ENCODE data around the gene PABPN1L.
"Not testable (repeated sequence)": the region's sequence is repeated elsewhere in the genome, so short reads cannot be mapped to it uniquely, and the experiment has no call there.

Gene PABPN1L

DNA sequence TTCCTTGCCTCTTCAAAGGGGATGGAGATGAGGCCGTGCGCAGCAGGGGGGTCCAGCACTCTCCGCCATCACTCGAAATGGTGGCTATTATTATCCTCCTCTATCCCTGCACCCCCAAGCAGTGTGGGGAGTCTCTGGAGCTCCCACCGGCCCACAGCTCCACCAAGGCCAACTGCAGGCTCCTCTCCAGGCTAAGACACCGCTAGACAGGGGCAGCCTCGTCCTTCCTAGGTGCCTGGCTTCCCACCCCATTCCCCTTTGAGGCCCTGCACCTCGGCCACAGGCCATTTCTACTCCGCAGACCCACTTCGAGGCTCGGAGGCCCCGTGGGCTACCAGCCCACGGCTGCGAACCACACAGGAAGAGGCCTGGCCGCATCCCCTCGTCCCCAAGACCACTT, 39.6 kb upstream of the PABPN1L start:
- Mint-ChIP-seq H3K9me3 (no peaks in the 10 kb centered on the region), H3K4me1 (peaks cover 5% of the 10 kb centered on the region), H3K36me3 (no peaks in the 10 kb centered on the region), H3K4me3 (no peak overlapping the region), H3K27ac (no peak overlapping the region)
- ATAC-seq (no peak), DNase-seq (ENCODE audit: low spot score in 2 of 2) (no peak)

DNA sequence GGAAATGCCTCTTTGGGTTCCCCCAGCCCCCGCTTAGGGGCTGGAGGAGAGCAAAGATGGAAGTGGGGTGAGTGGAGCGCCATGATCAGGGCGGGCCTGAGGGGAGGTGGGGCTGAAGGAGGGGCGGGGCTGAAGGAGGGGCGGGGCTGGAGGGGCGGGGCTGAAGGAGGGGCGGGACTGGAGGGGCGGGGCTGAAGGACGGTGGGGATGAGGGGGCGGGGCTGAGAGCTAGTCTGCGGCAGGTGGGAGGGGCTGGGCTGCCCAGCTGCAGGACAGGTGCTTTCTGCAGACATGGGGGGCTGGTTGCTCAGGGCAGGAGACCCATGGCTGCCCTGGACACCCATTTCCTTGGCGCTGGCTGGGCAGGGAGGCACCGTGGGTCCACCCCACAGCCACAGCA, 39.1 kb upstream of the PABPN1L start:
- DNase-seq (ENCODE audit: low spot score in 2 of 2) (no peak), ATAC-seq (no peak)
- no peak overlapping the region for H3K27ac Mint-ChIP-seq
- no peaks in the 10 kb centered on the region for H3K9me3 Mint-ChIP-seq
- H3K36me3 Mint-ChIP-seq, result no peaks in the 10 kb centered on the region
- H3K4me3 Mint-ChIP-seq, result no peak overlapping the region
- H3K4me1 Mint-ChIP-seq, result peaks cover 5% of the 10 kb centered on the region

DNA sequence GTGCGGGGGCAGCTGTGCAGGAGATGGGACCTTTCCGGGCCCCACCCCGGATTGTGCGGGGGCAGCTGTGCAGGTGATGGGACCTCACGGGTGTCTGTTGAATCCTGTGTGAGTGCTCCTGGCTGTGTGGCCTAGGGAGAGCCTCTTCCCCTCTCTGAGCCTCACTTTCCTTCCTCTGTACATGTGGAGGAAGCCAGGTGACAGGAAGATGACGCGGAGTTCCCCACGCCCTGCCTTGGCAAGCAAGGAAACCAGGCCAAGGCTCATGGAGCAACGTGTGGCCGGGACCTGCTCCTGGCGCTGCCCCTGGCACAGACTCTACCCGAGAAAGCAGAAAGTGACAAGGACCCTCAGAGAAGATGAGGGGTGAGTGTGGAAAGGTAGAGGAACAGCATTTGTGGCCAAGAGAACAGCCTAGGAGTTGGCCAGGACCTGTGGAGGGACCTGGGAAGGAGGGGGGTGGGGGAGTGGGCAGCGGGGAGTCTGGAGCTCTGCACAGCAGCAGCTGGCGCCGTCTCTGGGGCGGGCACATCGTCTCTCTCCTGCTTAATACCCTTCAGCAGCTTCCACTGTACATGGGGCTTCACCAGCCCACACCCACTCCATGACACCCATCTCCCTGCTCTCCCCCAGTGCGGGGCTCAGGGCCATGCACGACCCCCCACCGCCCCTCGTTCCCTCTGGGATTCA, 38.4 kb upstream of the PABPN1L start:
- no peaks in the 10 kb centered on the region for H3K9me3 Mint-ChIP-seq
- peaks cover 5% of the 10 kb centered on the region for H3K4me1 Mint-ChIP-seq
- H3K27ac Mint-ChIP-seq, result no peak overlapping the region
- H3K4me3 Mint-ChIP-seq, result no peak overlapping the region
- H3K36me3 Mint-ChIP-seq, result no peaks in the 10 kb centered on the region
- DNase-seq (ENCODE audit: low spot score in 2 of 2) (no peak), ATAC-seq (no peak)

DNA sequence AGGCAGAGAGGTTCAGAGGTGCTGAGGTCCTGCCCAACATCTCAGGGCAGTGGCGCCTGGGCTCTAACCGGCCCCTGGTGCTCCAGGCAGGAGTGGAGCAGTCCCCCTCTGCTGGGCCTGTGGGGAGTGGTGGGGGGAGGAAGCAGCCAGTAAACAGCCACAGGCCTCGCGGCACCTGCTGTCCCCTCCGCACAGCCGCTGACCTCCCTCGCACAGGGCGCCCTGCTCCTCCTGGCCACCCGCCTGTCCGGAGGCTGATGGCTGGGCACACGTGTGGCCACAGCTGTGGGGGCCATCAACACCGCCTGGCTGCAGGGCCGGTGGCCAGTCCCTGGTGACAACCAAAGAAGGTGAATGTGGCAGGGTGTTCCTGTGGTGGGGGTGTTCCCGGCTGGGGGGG, 36.8 kb upstream of the PABPN1L start:
- H3K9me3 Mint-ChIP-seq, result no peaks in the 10 kb centered on the region
- peaks cover 5% of the 10 kb centered on the region for H3K4me1 Mint-ChIP-seq
- no peak overlapping the region for H3K4me3 Mint-ChIP-seq
- DNase-seq (ENCODE audit: low spot score in 2 of 2), result no peak
- H3K27ac Mint-ChIP-seq, result peak overlapping the region; percentile 58
- ATAC-seq, result no peak
- H3K36me3 Mint-ChIP-seq, result no peaks in the 10 kb centered on the region

DNA sequence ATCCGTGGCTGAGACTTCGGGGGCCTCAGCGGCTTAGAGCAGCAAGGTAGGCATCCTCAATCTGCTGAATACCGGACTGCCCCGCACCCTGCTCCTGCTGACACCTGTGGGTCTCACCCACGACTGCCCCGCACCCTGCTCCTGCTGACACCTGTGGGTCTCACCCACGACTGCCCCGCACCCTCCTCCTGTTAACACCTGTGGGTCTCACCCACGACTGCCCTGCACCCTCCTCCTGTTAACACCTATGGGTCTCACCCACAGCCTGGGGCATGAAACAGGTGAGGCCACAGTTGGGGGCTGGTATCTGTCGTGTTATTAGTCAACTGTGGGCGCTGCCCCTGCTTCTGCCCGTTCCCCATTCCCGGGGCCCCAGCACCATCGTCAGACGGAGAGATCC, 36.3 kb upstream of the PABPN1L start:
- DNase-seq (ENCODE audit: low spot score in 2 of 2) (no peak), ATAC-seq (no peak)
- H3K4me1 Mint-ChIP-seq, result peaks cover 5% of the 10 kb centered on the region
- no peaks in the 10 kb centered on the region for H3K36me3 Mint-ChIP-seq
- H3K4me3 Mint-ChIP-seq, result no peak overlapping the region
- no peaks in the 10 kb centered on the region for H3K9me3 Mint-ChIP-seq
- H3K27ac Mint-ChIP-seq, result peak overlapping the region; percentile 58

DNA sequence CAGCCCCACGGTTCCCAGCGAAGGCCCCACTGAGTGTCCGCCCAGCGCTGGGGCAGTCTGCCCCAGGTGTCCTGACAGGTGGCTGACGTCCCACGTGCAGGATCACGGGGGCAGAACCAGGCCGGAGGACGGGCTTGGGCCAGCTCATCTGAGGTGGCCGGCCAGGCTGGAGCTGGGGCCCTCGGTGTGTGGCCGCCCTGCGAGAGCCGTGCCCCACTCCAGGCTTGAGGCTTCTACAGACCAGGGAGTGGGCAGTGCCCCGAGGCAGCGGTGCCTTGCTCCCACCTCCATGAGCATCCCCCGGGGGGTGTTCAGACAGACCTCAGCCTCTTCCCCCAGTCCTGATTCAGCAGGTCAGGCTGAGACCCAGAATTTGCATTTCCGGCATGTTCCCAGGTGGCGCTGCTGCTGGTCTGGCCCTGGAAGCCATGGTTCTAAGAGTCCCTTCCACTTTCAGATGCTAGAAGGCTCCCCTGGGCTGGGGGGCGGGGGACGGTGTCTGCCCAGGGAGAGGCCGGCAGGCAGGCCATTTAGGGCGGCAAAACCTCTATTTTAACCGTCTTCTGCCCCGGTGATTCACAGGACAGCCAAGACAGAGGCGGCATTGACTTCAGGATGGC, 35.4 kb upstream of the PABPN1L start:
- Mint-ChIP-seq H3K4me1 (peaks cover 5% of the 10 kb centered on the region), H3K4me3 (no peak overlapping the region), H3K9me3 (no peaks in the 10 kb centered on the region), H3K27ac (no peak overlapping the region), H3K36me3 (no peaks in the 10 kb centered on the region)
- no peak for DNase-seq (ENCODE audit: low spot score in 2 of 2)
- no peak for ATAC-seq

DNA sequence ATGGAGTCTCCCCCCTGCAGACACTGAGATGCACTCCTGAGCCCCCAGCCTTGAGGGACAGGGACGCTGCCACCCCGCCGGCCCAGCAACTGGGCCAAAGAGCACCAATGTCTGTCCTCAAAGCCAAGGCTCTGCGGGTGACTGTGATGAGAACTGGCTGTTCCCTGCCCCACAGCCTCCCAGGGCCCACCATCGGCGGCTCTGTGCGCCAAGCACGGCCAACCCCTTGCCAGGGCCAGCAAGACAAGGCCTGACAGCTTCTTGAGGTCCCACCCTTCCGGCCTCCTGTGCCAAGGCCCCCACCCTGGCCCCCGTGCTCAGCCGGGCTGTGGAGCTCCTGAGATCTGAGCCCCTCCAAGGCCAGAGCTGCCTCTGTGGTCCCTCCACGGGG, 34.2 kb upstream of the PABPN1L start:
- Mint-ChIP-seq H3K4me1 (no peaks in the 10 kb centered on the region), H3K4me3 (no peak overlapping the region), H3K27ac (no peak overlapping the region), H3K9me3 (no peaks in the 10 kb centered on the region), H3K36me3 (no peaks in the 10 kb centered on the region)
- ATAC-seq (no peak), DNase-seq (ENCODE audit: low spot score in 2 of 2) (no peak)

DNA sequence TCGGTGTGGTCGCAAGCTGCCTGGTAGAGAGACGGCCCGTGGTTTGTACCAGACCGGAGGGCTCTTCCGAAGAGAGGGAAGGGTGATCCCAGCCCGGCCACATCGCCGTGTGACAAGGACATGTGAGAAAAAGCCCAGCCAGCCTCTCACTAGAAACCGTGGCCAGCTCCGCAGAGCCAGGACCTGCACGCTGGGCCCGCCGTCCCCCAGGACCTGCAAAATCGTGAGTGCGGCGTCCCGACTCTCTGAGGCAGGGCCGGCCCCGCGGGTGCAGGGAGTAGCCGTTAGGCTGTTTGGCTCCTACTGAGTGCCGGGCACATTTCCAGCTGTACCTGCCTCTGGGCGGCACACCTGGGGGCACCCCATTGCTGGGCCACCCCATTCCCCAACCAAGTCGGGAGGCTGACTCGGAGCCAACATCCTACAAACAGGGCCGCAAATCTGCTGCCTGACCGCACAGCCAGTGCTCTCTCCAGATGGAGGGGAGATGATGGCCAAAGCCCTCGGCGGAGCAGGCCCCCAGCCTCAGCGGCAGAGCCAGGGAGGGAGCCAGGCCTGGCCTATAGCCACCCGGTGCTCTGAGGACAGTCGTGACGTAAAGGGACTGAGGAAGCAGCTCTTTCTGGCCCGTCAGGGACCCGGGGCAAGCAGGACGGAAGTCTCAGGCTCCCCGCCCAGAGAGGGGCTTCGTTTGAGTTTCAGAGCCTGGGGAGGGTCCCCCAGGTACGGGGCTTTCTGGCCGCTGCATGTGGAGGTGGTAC, 33.6 kb upstream of the PABPN1L start:
- no peak for ATAC-seq
- H3K4me3 Mint-ChIP-seq, result no peak overlapping the region
- H3K9me3 Mint-ChIP-seq, result no peaks in the 10 kb centered on the region
- H3K36me3 Mint-ChIP-seq, result no peaks in the 10 kb centered on the region
- DNase-seq (ENCODE audit: low spot score in 2 of 2), result no peak
- H3K27ac Mint-ChIP-seq, result no peak overlapping the region
- no peaks in the 10 kb centered on the region for H3K4me1 Mint-ChIP-seq

DNA sequence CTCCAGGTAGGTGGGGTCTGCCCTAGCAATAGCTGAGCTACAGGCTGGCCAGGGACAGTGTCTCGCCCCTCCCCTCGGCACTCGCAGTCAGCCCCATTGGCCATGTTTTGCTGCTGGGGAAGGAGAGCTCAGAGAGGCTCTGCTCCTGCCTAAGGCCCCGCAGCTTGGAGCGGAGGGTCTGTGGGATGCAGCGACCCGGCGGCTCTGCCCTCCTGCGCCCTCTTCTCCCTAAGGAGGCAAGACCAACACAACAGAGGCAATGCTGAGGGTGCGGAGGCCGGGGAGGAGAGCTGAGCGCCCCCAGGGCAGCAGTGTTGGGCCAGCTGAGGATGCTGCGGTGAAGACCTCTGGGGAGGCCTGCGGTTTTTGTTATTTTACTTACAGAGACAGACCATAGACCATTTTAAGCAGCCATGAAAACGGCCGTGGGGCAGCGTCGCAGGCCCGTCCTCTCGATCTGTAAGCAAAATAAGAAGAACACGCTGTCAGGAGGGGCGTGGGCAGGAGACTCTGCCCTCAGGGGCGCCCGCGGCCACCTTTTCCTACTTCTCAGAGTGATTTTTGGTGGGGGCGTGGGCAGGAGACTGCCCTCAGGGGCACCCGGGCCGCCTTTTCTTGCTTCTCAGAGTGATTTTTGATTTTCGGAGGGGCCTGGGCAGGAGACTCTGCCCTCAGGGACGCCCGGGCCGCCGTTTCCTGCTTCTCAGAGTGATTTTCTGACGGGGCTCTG, 31.4 kb upstream of the PABPN1L start:
- Mint-ChIP-seq H3K27ac (no peak overlapping the region), H3K36me3 (no peaks in the 10 kb centered on the region), H3K4me1 (no peaks in the 10 kb centered on the region), H3K4me3 (no peak overlapping the region), H3K9me3 (no peaks in the 10 kb centered on the region)
- DNase-seq (ENCODE audit: low spot score in 2 of 2) (no peak), ATAC-seq (no peak)

DNA sequence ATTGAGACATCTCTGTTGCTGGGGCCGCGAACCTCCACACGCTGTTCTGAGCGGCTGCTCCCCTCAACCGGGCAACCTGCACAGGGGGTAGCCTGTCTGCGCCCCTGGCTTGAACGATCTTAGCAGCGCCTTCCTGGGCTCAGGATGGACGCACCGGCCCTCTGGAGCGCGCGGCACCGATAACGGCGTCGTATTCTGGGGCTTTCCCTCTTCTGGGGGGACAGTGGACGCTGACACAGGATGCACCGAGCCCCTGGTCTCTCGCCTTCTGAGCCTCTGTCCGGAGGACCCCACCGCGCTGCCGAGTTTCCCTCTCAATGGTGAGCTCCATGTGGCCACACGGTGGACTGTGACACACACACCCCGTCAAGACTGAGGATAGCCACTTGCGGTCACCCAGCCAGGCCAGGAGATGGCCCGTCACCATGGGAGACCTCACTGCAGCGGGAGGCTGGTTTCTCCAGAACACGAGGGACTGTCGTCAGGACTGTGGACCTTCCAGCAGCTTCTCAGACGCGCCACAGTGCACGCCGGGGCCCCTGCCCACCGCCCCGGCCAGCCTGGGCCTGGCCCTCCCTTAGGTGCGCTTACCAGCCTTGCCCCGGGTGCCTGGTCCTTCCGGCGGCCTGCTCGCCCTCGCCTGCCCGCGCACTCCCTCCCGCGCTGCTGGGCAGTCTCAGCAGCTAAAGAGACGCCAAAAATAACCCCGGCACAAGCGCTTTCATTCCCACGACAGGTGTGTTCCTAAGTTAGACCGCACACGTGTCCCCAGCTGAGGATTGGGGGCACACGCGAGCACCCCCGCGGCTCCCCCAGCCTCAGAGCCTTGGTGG, 30.0 kb upstream of the PABPN1L start:
- no peak overlapping the region for H3K27ac Mint-ChIP-seq
- DNase-seq (ENCODE audit: low spot score in 2 of 2) (no peak), ATAC-seq (no peak)
- H3K4me3 Mint-ChIP-seq, result no peak overlapping the region
- H3K9me3 Mint-ChIP-seq, result no peaks in the 10 kb centered on the region
- no peaks in the 10 kb centered on the region for H3K4me1 Mint-ChIP-seq
- no peaks in the 10 kb centered on the region for H3K36me3 Mint-ChIP-seq

DNA sequence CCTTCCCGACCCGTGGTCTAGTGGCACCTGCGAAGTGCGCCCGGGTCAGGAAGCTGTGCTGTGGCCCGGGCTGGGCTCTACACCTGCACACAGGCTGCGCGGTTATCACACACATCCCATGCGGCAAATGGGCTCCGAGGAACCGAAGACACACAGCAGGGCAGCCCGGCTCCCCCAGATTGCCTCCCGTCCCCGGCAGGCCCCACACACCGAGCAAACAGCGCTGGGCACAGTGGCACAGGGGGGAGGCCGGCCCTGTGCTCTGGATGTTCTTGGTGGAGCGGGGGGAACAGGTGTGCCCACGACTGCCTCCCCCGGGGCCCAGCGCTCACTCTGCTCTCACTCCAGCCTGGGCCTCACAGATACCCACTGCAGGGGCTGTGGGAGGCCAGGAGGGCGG, 28.9 kb upstream of the PABPN1L start:
- DNase-seq (ENCODE audit: low spot score in 2 of 2) (no peak), ATAC-seq (no peak)
- no peak overlapping the region for H3K27ac Mint-ChIP-seq
- no peak overlapping the region for H3K4me3 Mint-ChIP-seq
- no peaks in the 10 kb centered on the region for H3K4me1 Mint-ChIP-seq
- H3K36me3 Mint-ChIP-seq, result no peaks in the 10 kb centered on the region
- H3K9me3 Mint-ChIP-seq, result no peaks in the 10 kb centered on the region

DNA sequence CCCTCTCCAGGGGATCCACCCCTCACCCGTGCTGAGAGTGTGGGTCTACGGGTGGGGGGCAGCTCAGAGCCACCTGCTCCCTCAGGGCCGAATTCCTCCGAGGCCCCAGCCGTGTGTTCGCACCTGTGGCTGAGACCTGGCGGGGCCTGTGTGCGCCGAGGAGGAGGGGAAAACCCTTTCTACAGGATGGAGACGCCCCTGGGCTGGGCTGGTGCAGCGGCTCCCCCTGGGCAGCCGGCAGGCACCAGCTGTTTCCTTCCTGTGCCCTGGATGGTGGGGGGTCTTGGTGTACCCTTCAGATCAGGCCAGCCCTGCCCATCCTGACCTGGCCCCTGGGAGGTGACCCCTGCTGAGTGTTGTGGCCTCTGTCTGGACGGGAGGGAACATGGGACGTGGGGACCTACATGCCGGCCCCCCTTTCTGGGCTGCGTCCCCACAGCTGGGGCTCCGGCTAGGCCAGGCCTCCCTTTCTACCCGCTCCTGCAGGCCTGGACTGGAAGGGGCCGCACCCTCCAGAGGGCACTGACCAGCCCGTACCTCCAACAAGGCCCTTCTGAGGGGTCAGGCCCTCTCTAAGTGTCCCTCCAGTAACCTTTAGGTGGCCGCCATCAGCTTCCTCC, 28.3 kb upstream of the PABPN1L start:
- ATAC-seq (no peak), DNase-seq (ENCODE audit: low spot score in 2 of 2) (no peak)
- H3K4me1 Mint-ChIP-seq, result no peaks in the 10 kb centered on the region
- H3K36me3 Mint-ChIP-seq, result no peaks in the 10 kb centered on the region
- no peak overlapping the region for H3K27ac Mint-ChIP-seq
- H3K4me3 Mint-ChIP-seq, result no peak overlapping the region
- H3K9me3 Mint-ChIP-seq, result no peaks in the 10 kb centered on the region

DNA sequence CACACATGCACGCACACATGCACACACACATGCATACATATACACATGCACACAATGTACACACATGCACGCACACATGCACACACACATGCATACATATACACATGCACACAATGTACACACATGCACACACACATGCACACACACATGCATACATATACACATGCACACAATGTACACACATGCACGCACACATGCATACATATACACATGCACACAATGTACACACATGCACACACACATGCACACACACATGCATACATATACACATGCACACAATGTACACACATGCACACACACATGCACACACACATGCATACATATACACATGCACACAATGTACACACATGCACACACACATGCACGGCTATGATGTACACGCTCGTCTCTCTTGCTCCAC, 27.8 kb upstream of the PABPN1L start:
- H3K9me3 Mint-ChIP-seq; H3K4me1 Mint-ChIP-seq; DNase-seq (ENCODE audit: low spot score in 2 of 2); H3K4me3 Mint-ChIP-seq; H3K36me3 Mint-ChIP-seq; ATAC-seq; H3K27ac Mint-ChIP-seq: not testable (repeated sequence)

DNA sequence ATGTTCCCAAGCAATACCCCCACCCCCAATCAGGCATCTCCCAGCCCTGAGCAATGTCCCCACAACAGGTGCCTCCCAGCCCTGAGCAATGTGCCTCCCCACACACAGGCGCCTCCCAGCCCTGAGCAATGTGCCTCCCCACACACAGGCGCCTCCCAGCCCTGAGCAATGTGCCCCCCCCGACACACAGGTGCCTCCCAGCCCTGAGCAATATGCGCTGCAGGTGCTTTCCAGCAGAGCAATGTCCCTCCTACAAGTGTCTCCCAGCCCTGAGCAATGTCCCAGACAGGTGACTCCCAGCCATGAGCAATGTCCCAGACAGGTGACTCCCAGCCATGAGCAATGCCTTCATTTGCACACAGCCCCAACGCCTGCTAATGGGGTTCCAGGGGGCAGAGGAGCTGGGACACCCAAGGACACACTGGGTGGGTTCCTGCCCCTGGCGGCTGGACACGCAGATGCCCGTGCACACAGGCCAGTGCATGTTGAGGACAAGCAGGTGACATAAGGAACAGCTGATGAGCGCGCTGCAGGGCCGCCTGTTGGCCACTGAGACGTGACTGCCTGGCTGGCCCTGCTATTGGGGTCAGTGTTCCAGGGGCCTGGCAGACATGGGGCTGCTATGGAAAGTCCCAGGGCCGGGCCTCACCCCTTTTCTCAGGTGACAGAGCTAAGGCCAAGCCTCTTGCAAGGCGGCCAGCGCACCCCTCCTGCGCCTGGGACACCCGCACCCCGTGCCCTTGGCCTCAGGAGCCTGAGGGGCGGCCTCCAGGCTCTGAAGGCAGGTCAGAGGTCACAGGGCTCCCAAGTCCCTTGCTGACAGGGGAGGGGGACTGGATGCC, 26.9 kb upstream of the PABPN1L start:
- H3K27ac Mint-ChIP-seq, result no peak overlapping the region

More for the DNA sequence above, 26.9 kb upstream of the PABPN1L start:
- no peak for DNase-seq (ENCODE audit: low spot score in 2 of 2)
- no peak for ATAC-seq
- Mint-ChIP-seq H3K9me3 (no peaks in the 10 kb centered on the region), H3K36me3 (no peaks in the 10 kb centered on the region), H3K4me3 (no peak overlapping the region), H3K4me1 (no peaks in the 10 kb centered on the region)

Data from stimulated activated effector memory CD8-positive, alpha-beta T cell treated with anti-CD3 and anti-CD28 coated beads, Interleukin-12 subunit alpha, Interleukin-12 subunit beta, amount 100 ng/mL, for 72 hours (primary cell).